Measurements from ENCODE around the gene QPCT.

QPCT gene

GRCh38 chr2:37422816-37423215 is 78.4 kb downstream of the QPCT start:
- Histone ChIP-seq H3K9me3 (ENCODE audit: control insufficient read depth in 1 of 2, low read length in 2 of 2) (no peaks in the 10 kb centered on the region), H3K27ac (ENCODE audit: low read depth, low read length) (no peak overlapping the region), H3K27me3 (ENCODE audit: control insufficient read depth in 1 of 2, insufficient read depth in 2 of 2, low read length in 2 of 2) (no peaks in the 10 kb centered on the region), H3K4me3 (ENCODE audit: low read depth in 1 of 2, low read length in 2 of 2) (no peak overlapping the region), H3K9ac (ENCODE audit: low read depth in 1 of 2, low read length in 2 of 2) (no peak overlapping the region), H3K4me1 (ENCODE audit: control insufficient read depth in 1 of 2, insufficient read depth in 2 of 2, low read length in 2 of 2) (no peaks in the 10 kb centered on the region), H3K36me3 (ENCODE audit: control insufficient read depth in 1 of 2, insufficient read depth in 2 of 2, low read length in 2 of 2) (no peaks in the 10 kb centered on the region)
